Measurements from ENCODE around the gene ABCB4. TPM values are rescaled to one million over a fixed set of nuclear protein-coding genes. Genes with fewer than 3 reads are reported as not detected.
A peak's percentile ranks its signal among the peaks of the same experiment; 100 is the strongest.

The ABCB4 gene
- 1 to 10 TPM in 1 of 4 donors, under 1 TPM in 2, not detected in 1; 0.16 to 1.4 (median 0.86) TPM for polyA plus RNA-seq
- long read RNA-seq, donor 1, result 0 reads
- long read RNA-seq, donor 2, result 0 reads
- long read RNA-seq, donor 3, result 0 reads
- long read RNA-seq, donor 4, result 0 reads
- long read RNA-seq, donor 5, result 0 reads
- long read RNA-seq, donor 6, result 0 reads
- long read RNA-seq, donor 7, partial matches to known transcripts, result 6 of 8 reads
- long read RNA-seq, donor 7, other reads (novel, unspliced or antisense), result 0 of 8 reads
- long read RNA-seq, donor 8, result 0 reads
- long read RNA-seq, donor 9, result 0 reads
- long read RNA-seq, donor 10, result 0 reads

DNA sequence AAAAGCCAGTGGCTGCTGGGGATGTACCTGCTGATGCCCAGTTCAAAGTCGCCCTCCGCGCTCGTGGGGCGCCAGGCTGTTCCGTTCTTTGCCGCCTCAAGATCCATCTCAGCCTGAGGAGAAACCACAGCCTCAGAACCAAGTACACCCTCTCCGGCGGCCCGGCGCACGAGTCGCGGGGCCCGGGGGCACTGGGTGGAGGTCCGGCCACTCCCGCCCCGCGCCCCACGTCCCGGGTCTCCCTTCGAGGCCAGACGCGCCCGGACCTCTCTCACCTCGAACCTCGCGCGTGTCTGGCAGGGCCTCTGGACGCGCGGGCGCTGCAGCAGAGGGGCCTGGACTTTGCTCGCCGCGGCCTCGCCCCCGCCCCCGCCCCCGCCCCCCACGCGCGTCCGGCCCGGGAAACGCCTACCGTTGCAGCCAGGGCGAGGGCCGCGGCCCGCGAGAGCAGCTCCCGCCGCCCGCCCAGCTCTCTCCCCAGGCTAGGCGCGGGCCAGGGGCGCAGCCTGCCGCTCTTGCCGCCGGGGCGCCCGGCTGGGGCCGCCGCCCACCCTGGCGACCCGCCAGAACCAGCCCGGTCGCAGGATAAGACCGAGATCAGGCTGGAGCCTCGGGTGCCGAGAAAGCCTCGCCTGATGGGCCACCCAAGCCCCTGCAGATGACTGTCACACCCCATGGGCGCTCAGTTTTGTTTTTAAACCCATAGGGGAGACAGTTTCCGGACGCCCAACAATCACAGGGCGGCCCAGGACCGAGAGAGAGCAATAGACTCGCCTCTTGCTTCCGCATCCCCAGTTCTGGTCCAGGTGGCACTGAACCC lies at the start of gene ABCB4:
Gene ABCB4 (minus strand): TSS at position 322 of the 820 bp plus-strand sequence. CDS start 215 bp downstream, at position 107.
- FAIRE-seq, result no peak

DNA sequence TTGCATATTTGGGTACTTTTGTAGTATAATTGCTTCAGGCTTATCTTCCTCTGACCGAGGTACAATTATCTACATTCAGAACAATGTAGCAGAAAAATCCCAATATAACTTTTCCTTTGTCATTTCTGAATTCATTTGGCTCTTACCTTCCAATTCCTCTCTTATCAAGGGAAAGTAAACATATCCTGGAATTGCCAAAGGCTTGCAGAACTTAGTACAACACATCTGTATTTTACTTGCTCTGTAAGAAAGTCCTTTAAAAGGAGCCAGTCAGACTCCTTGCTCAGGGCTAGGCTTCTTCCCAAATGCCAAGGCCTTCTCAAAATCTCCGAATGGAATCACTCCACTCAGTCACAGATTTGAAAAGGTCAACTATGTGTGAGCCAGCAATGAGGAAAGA lies 43.3 kb upstream of the ABCB4 start:
- Histone ChIP-seq H3K4me3 (ENCODE audit: low read depth in 1 of 3, low read length in 3 of 3) (no peak overlapping the region), H3K4me1 (ENCODE audit: control insufficient read depth in 3 of 3, insufficient read depth in 2 of 3, low read depth in 1 of 3, low read length in 2 of 3) (no peaks in the 10 kb centered on the region), H3K27ac (ENCODE audit: low read depth in 1 of 3, low read length in 2 of 3) (no peak overlapping the region), H3K27me3 (ENCODE audit: control insufficient read depth in 3 of 3, insufficient read depth in 3 of 3, low read length in 3 of 3) (no peaks in the 10 kb centered on the region), H3K9me3 (ENCODE audit: control insufficient read depth in 2 of 2, insufficient read depth in 1 of 2, low read depth in 1 of 2, low read length in 1 of 2) (no peaks in the 10 kb centered on the region), H3K36me3 (ENCODE audit: control insufficient read depth in 3 of 3, insufficient read depth in 2 of 3, low read depth in 1 of 3, low read length in 3 of 3) (peaks cover 0 to 20% (median 0%) of the 10 kb centered on the region in 3 donors)
- FAIRE-seq (no peak), DNase-seq (no peak)
- WGBS, 3 donors, result 44 to 71% (median 45%) methylated on average over 2 of the region's 2 CpGs

More for the DNA sequence above, at the start of gene ABCB4:
- WGBS, 3 donors, result 6 to 9% (median 7%) methylated on average over 49 to 80 of the region's 80 CpGs
- Histone ChIP-seq H3K4me3 (ENCODE audit: low read depth in 1 of 3, low read length in 3 of 3) (peak within 1 kb of the TSS; percentile 11 to 47 (median 31)), H3K27me3 (ENCODE audit: control insufficient read depth in 3 of 3, insufficient read depth in 3 of 3, low read length in 3 of 3) (peaks cover 0 to 22% (median 8%) of the 10 kb centered on the region in 3 donors), H3K9me3 (ENCODE audit: control insufficient read depth in 2 of 2, insufficient read depth in 1 of 2, low read depth in 1 of 2, low read length in 1 of 2) (no peaks in the 10 kb centered on the region), H3K4me1 (ENCODE audit: control insufficient read depth in 3 of 3, insufficient read depth in 2 of 3, low read depth in 1 of 3, low read length in 2 of 3) (no peaks in the 10 kb centered on the region), H3K27ac (ENCODE audit: low read depth in 1 of 3, low read length in 2 of 3) (peak within 1 kb of the TSS in 1 of 3 donors; percentile 19), H3K36me3 (ENCODE audit: control insufficient read depth in 3 of 3, insufficient read depth in 2 of 3, low read depth in 1 of 3, low read length in 3 of 3) (no peaks in the 10 kb centered on the region)
- peak; percentile 14 to 46 for DNase-seq

DNA sequence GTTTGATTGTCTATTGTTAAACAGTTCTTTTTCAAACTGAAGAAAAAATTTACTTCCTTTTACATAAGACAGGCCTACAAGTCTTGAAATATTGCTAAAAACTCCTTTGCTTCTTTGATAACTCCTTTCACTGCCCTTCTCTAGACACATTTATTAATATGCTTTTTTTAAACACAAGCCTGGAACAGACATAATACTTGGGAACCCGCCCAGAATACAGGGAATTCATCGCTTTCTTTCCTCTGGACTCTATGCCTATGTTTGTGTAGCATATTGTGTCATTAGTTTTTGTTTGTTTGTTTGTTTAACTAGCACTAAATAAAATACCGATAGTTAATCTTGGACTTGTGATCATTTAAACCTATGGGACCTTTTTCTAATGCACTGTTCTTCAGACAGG lies 42.4 kb upstream of the ABCB4 start:
- WGBS, 3 donors, result 85 to 90% (median 87%) methylated on average over 3 of the region's 3 CpGs
- DNase-seq (no peak), FAIRE-seq (no peak)
- H3K36me3 ChIP-seq (ENCODE audit: control insufficient read depth in 3 of 3, insufficient read depth in 2 of 3, low read depth in 1 of 3, low read length in 3 of 3), result peaks cover 0 to 22% (median 0%) of the 10 kb centered on the region in 3 donors
- no peak overlapping the region for H3K4me3 ChIP-seq (ENCODE audit: low read depth in 1 of 3, low read length in 3 of 3)
- H3K4me1 ChIP-seq (ENCODE audit: control insufficient read depth in 3 of 3, insufficient read depth in 2 of 3, low read depth in 1 of 3, low read length in 2 of 3), result no peaks in the 10 kb centered on the region
- no peak overlapping the region for H3K27ac ChIP-seq (ENCODE audit: low read depth in 1 of 3, low read length in 2 of 3)
- H3K27me3 ChIP-seq (ENCODE audit: control insufficient read depth in 3 of 3, insufficient read depth in 3 of 3, low read length in 3 of 3), result no peaks in the 10 kb centered on the region
- no peaks in the 10 kb centered on the region for H3K9me3 ChIP-seq (ENCODE audit: control insufficient read depth in 2 of 2, insufficient read depth in 1 of 2, low read depth in 1 of 2, low read length in 1 of 2)

GRCh38 chr7:87517136-87517815 lies 41.8 kb upstream of the ABCB4 start:
- DNase-seq (no peak), FAIRE-seq (no peak)
- Histone ChIP-seq H3K27ac (ENCODE audit: low read depth in 1 of 3, low read length in 2 of 3) (no peak overlapping the region), H3K4me1 (ENCODE audit: control insufficient read depth in 3 of 3, insufficient read depth in 2 of 3, low read depth in 1 of 3, low read length in 2 of 3) (no peaks in the 10 kb centered on the region), H3K4me3 (ENCODE audit: low read depth in 1 of 3, low read length in 3 of 3) (no peak overlapping the region), H3K9me3 (ENCODE audit: control insufficient read depth in 2 of 2, insufficient read depth in 1 of 2, low read depth in 1 of 2, low read length in 1 of 2) (no peaks in the 10 kb centered on the region), H3K27me3 (ENCODE audit: control insufficient read depth in 3 of 3, insufficient read depth in 3 of 3, low read length in 3 of 3) (no peaks in the 10 kb centered on the region), H3K36me3 (ENCODE audit: control insufficient read depth in 3 of 3, insufficient read depth in 2 of 3, low read depth in 1 of 3, low read length in 3 of 3) (peaks cover 0 to 27% (median 0%) of the 10 kb centered on the region in 3 donors)
- 79 to 93% (median 92%) methylated on average over 3 of the region's 3 CpGs for WGBS, 3 donors

DNA sequence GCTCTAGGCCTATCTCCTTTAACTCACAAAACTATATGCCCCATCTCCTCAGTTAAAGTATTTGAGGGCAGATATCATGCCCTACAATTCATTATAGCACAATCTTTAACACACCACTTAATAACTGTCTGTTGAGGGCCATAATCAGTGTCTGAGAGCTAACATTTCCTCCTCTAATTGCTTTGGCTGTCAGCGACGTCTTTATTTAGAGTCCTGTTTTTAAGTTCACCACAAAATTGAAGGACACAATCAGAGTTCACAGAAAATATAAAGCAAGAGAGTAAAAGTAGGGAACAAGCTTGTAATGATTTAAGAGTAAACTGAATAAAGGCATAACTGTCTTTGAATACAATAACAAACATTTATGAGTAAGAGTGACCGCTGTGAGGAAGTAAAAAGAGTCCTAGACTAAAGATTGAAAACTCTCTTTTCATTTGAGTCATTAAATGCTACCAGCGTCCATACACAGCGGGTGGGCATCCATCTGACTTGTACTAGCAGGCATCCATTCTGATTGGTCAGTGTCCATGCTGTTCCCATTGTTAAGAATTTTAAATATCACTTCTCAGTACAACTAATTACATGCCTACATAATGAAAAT lies 38.4 kb upstream of the ABCB4 start:
- H3K4me1 ChIP-seq (ENCODE audit: control insufficient read depth in 3 of 3, insufficient read depth in 2 of 3, low read depth in 1 of 3, low read length in 2 of 3), result no peaks in the 10 kb centered on the region
- no peak for DNase-seq
- WGBS, 3 donors, result 82 to 93% (median 86%) methylated on average over 5 of the region's 5 CpGs
- peaks cover 0 to 28% (median 0%) of the 10 kb centered on the region in 3 donors for H3K36me3 ChIP-seq (ENCODE audit: control insufficient read depth in 3 of 3, insufficient read depth in 2 of 3, low read depth in 1 of 3, low read length in 3 of 3)
- no peak for FAIRE-seq
- no peak overlapping the region for H3K27ac ChIP-seq (ENCODE audit: low read depth in 1 of 3, low read length in 2 of 3)
- H3K9me3 ChIP-seq (ENCODE audit: control insufficient read depth in 2 of 2, insufficient read depth in 1 of 2, low read depth in 1 of 2, low read length in 1 of 2), result no peaks in the 10 kb centered on the region
- H3K27me3 ChIP-seq (ENCODE audit: control insufficient read depth in 3 of 3, insufficient read depth in 3 of 3, low read length in 3 of 3), result no peaks in the 10 kb centered on the region
- H3K4me3 ChIP-seq (ENCODE audit: low read depth in 1 of 3, low read length in 3 of 3), result no peak overlapping the region

DNA sequence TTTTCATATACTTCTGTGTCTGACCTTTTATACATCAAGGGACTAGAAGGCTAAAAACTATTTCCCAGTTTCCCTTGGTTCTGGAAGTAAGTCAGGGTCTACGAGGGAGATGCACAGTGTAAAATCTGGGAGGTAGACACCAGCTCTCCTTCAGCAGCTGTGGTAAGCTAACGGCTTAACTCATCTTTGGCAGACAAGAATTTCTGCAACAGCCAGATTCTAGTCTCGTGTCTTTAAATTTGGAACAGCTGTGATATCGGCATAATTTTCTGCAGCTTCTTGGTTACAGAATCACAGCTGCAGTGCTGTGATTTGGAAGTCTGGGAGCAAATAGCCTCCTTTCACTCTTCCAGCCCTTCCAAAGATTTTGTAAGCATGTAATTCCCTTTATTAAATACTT lies 37.4 kb upstream of the ABCB4 start:
- H3K4me1 ChIP-seq (ENCODE audit: control insufficient read depth in 3 of 3, insufficient read depth in 2 of 3, low read depth in 1 of 3, low read length in 2 of 3), result no peaks in the 10 kb centered on the region
- no peaks in the 10 kb centered on the region for H3K27me3 ChIP-seq (ENCODE audit: control insufficient read depth in 3 of 3, insufficient read depth in 3 of 3, low read length in 3 of 3)
- H3K27ac ChIP-seq (ENCODE audit: low read depth in 1 of 3, low read length in 2 of 3), result no peak overlapping the region
- no peaks in the 10 kb centered on the region for H3K9me3 ChIP-seq (ENCODE audit: control insufficient read depth in 2 of 2, insufficient read depth in 1 of 2, low read depth in 1 of 2, low read length in 1 of 2)
- 71 to 96% (median 94%) methylated on average over 4 of the region's 4 CpGs for WGBS, 3 donors
- no peak for FAIRE-seq
- no peak overlapping the region for H3K4me3 ChIP-seq (ENCODE audit: low read depth in 1 of 3, low read length in 3 of 3)
- DNase-seq, result no peak
- peaks cover 0 to 33% (median 0%) of the 10 kb centered on the region in 3 donors for H3K36me3 ChIP-seq (ENCODE audit: control insufficient read depth in 3 of 3, insufficient read depth in 2 of 3, low read depth in 1 of 3, low read length in 3 of 3)

- H3K4me3 ChIP-seq (ENCODE audit: low read depth in 1 of 3, low read length in 3 of 3), result no peak overlapping the region
- no peaks in the 10 kb centered on the region for H3K27me3 ChIP-seq (ENCODE audit: control insufficient read depth in 3 of 3, insufficient read depth in 3 of 3, low read length in 3 of 3)
- WGBS, 3 donors, result 15 to 37% (median 28%) methylated on average over 1 of the region's 1 CpG
- H3K4me1 ChIP-seq (ENCODE audit: control insufficient read depth in 3 of 3, insufficient read depth in 2 of 3, low read depth in 1 of 3, low read length in 2 of 3), result no peaks in the 10 kb centered on the region
- H3K27ac ChIP-seq (ENCODE audit: low read depth in 1 of 3, low read length in 2 of 3), result no peak overlapping the region
- FAIRE-seq (no peak), DNase-seq (no peak)
- H3K36me3 ChIP-seq (ENCODE audit: control insufficient read depth in 3 of 3, insufficient read depth in 2 of 3, low read depth in 1 of 3, low read length in 3 of 3), result peaks cover 0 to 38% (median 0%) of the 10 kb centered on the region in 3 donors
- no peaks in the 10 kb centered on the region for H3K9me3 ChIP-seq (ENCODE audit: control insufficient read depth in 2 of 2, insufficient read depth in 1 of 2, low read depth in 1 of 2, low read length in 1 of 2)
Measured at GRCh38 chr7:87511510-87511909, 36.0 kb upstream of the ABCB4 start.

DNA sequence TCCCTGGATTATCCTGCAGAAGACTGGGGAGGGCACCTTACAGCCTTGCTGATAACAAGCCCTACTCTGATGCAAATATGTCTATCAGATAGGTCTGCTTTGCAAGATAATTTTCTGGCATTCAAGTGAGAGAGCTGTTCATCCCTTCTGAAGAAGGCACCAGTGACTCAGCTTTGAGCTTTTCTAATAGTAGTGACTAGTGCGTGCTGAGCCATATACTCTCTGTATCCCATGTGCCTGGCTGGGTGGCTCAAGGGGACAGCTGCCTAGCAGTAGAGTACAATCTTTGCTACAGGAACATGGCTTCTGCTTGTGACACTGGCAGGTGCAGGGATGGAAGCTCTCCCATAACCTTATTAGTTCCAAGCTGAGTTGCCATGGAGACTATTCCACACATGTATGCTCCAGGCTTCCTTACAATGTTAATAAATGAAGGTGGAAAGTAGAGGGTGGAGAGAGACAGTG lies 35.0 kb upstream of the ABCB4 start:
- H3K9me3 ChIP-seq (ENCODE audit: control insufficient read depth in 2 of 2, insufficient read depth in 1 of 2, low read depth in 1 of 2, low read length in 1 of 2), result no peaks in the 10 kb centered on the region
- 85 to 94% (median 88%) methylated on average over 1 of the region's 1 CpG for WGBS, 3 donors
- H3K4me1 ChIP-seq (ENCODE audit: control insufficient read depth in 3 of 3, insufficient read depth in 2 of 3, low read depth in 1 of 3, low read length in 2 of 3), result no peaks in the 10 kb centered on the region
- no peak overlapping the region for H3K27ac ChIP-seq (ENCODE audit: low read depth in 1 of 3, low read length in 2 of 3)
- no peak for DNase-seq
- no peak for FAIRE-seq
- H3K36me3 ChIP-seq (ENCODE audit: control insufficient read depth in 3 of 3, insufficient read depth in 2 of 3, low read depth in 1 of 3, low read length in 3 of 3), result peaks cover 0 to 35% (median 0%) of the 10 kb centered on the region in 3 donors
- H3K4me3 ChIP-seq (ENCODE audit: low read depth in 1 of 3, low read length in 3 of 3), result no peak overlapping the region
- H3K27me3 ChIP-seq (ENCODE audit: control insufficient read depth in 3 of 3, insufficient read depth in 3 of 3, low read length in 3 of 3), result no peaks in the 10 kb centered on the region

Data from small intestine (tissue), 16 donors.